HEK293 (cell line): ENCODE results near the gene KCTD11.

Experiments
- CTCF ChIA-PET: fragments of 350-600 bp; formaldehyde crosslinking; extraction: SDS; loops from one replicate; lab custom pipeline; 2021; ENCODE audit warnings: antibody characterized with exemption; lab: Yijun Ruan, JAX
- POLR2A ChIA-PET: fragments of 300-600 bp; formaldehyde crosslinking; extraction: SDS; loops from one replicate; lab custom pipeline; 2020; ENCODE audit warnings: antibody characterized with exemption, inconsistent platforms; lab: Yijun Ruan, JAX
- H3K27ac ChIP-seq: fragments of 200-500 bp; sonication (Bioruptor generic); 2 replicates; pipeline ENCODE4 v1.5.1; 2014; ENCODE audit warnings: low read depth, low read length, control low read depth, inconsistent platforms; ENCODE audit errors: extremely low read depth
- H3K36me3 ChIP-seq, 2 experiments: fragments of 200-500 bp in 1 of 2; sonication (Bioruptor generic) in 1 of 2; 1 replicate in 1 of 2; 2 replicates in 1 of 2; pipeline ENCODE4 v1.5.1; 2014 to 2017; ENCODE audit warnings: inconsistent platforms in 2 of 2, low read length in 2 of 2; ENCODE audit not compliant: control insufficient read depth in 2 of 2, insufficient read depth in 1 of 2
- H3K4me1 ChIP-seq: fragments of 200-500 bp; sonication (Bioruptor generic); 2 replicates; pipeline ENCODE4 v1.5.1; 2014; ENCODE audit warnings: mild to moderate bottlenecking, low read length, inconsistent platforms; ENCODE audit not compliant: control insufficient read depth, insufficient read depth
- H3K4me3 ChIP-seq: 2 replicates; pipeline ENCODE4 v1.5.1; 2011; ENCODE audit warnings: low read depth, mild to moderate bottlenecking, control low read depth, low read length, moderate library complexity
- H3K9me3 ChIP-seq: fragments of 200-500 bp; sonication (Bioruptor generic); 2 replicates; pipeline ENCODE4 v1.5.1; 2014; ENCODE audit warnings: low read depth, low read length, inconsistent platforms; ENCODE audit not compliant: control insufficient read depth, insufficient read depth
- ATF2 ChIP-seq: fragments of 450-650 bp; formaldehyde crosslinking; IDR thresholded peaks from 2 replicates; pipeline ENCODE4 v1.5.1; 2016; ENCODE audit warnings: missing biosample characterization, missing genetic modification characterization, low read depth
- CTCF ChIP-seq: fragments of 450-650 bp; formaldehyde crosslinking; IDR thresholded peaks from 2 replicates; pipeline ENCODE4 v1.5.1; 2016; ENCODE audit warnings: missing biosample characterization, missing genetic modification characterization
- GLI2 ChIP-seq: fragments of 450-650 bp; formaldehyde crosslinking; IDR thresholded peaks from 2 replicates; pipeline ENCODE4; 2017; ENCODE audit warnings: missing biosample characterization, missing genetic modification characterization, low read depth, borderline replicate concordance
- GLIS1 ChIP-seq: fragments of 450-650 bp; formaldehyde crosslinking; IDR thresholded peaks from 2 replicates; pipeline ENCODE4 v1.5.1; 2016; ENCODE audit warnings: missing biosample characterization, missing genetic modification characterization
- IKZF3 ChIP-seq: fragments of 450-650 bp; IDR thresholded peaks from 2 replicates; pipeline ENCODE4 v1.5.0; 2018; ENCODE audit warnings: missing biosample characterization, mild to moderate bottlenecking, missing genetic modification characterization, moderate library complexity
- KLF16 ChIP-seq: fragments of 450-650 bp; formaldehyde crosslinking; IDR thresholded peaks from 2 replicates; pipeline ENCODE4 v1.5.1; 2017; ENCODE audit warnings: missing biosample characterization, missing genetic modification characterization
- KLF7 ChIP-seq: fragments of 450-650 bp; formaldehyde crosslinking; IDR thresholded peaks from 2 replicates; pipeline ENCODE4 v1.5.1; 2016; ENCODE audit warnings: missing biosample characterization, missing genetic modification characterization, borderline replicate concordance
- MEIS1 ChIP-seq: sonication (generic); formaldehyde crosslinking; IDR thresholded peaks from 2 replicates; pipeline ENCODE4 v1.8.1; 2022; ENCODE audit warnings: missing genetic modification reagents, mild to moderate bottlenecking, borderline replicate concordance
- ZBTB11 ChIP-seq: fragments of 450-650 bp; formaldehyde crosslinking; conservative IDR thresholded peaks from 2 replicates; pipeline ENCODE4 v1.5.1; 2016; ENCODE audit warnings: low read depth, missing biosample characterization, missing genetic modification characterization
- ZBTB21 ChIP-seq: fragments of 450-650 bp; formaldehyde crosslinking; IDR thresholded peaks from 2 replicates; pipeline ENCODE4 v1.5.1; 2017; ENCODE audit warnings: missing biosample characterization, missing genetic modification characterization
- ZBTB48 ChIP-seq: fragments of 450-650 bp; formaldehyde crosslinking; IDR thresholded peaks from 2 replicates; pipeline ENCODE4 v1.5.1; 2016; ENCODE audit warnings: missing biosample characterization, missing genetic modification characterization
- ZNF2 ChIP-seq: fragments of 450-650 bp; formaldehyde crosslinking; IDR thresholded peaks from 2 replicates; pipeline ENCODE4 v1.5.1; 2016; ENCODE audit warnings: missing biosample characterization, missing genetic modification characterization
- ZNF23 ChIP-seq: fragments of 450-650 bp; formaldehyde crosslinking; IDR thresholded peaks from 2 replicates; pipeline ENCODE4 v1.5.1; 2016; ENCODE audit warnings: missing biosample characterization, missing genetic modification characterization, borderline replicate concordance
- ZNF266 ChIP-seq: fragments of 450-650 bp; formaldehyde crosslinking; IDR thresholded peaks from 2 replicates; pipeline ENCODE4 v1.5.1; 2016; ENCODE audit warnings: missing biosample characterization, missing genetic modification characterization, low read depth
- ZNF274 ChIP-seq, 2 experiments: fragments of 200-500 bp in 1 of 2; fragments of 450-650 bp in 1 of 2; sonication (Bioruptor generic) in 1 of 2; formaldehyde crosslinking in 1 of 2; IDR thresholded peaks; 2 replicates each; pipeline versions ENCODE4 v1.5.1 to v1.6.1; 2014 to 2016; ENCODE audit warnings: borderline replicate concordance in 1 of 2, inconsistent platforms in 1 of 2, low read length in 1 of 2, missing biosample characterization in 1 of 2, missing genetic modification characterization in 1 of 2
- ZNF37A ChIP-seq: fragments of 450-650 bp; IDR thresholded peaks from 2 replicates; pipeline ENCODE4 v1.5.1; 2018; ENCODE audit warnings: missing biosample characterization, missing genetic modification characterization
- ZNF416 ChIP-seq: fragments of 450-650 bp; formaldehyde crosslinking; IDR thresholded peaks from 2 replicates; pipeline ENCODE4 v1.5.1; 2016; ENCODE audit warnings: missing biosample characterization, missing genetic modification characterization
- ZNF510 ChIP-seq: fragments of 450-650 bp; formaldehyde crosslinking; IDR thresholded peaks from 2 replicates; pipeline ENCODE4 v1.5.1; 2018; ENCODE audit warnings: mild to moderate bottlenecking, missing genetic modification characterization, missing biosample characterization; ENCODE audit not compliant: insufficient replicate concordance
- ZNF514 ChIP-seq: fragments of 450-650 bp; formaldehyde crosslinking; IDR thresholded peaks from 2 replicates; pipeline ENCODE4 v1.5.1; 2016; ENCODE audit warnings: missing biosample characterization, missing genetic modification characterization
- ZNF548 ChIP-seq: fragments of 450-650 bp; formaldehyde crosslinking; IDR thresholded peaks from 2 replicates; pipeline ENCODE4 v1.5.1; 2016; ENCODE audit warnings: missing biosample characterization, missing genetic modification characterization
- ZNF701 ChIP-seq: fragments of 450-650 bp; formaldehyde crosslinking; IDR thresholded peaks from 2 replicates; pipeline ENCODE4 v1.5.1; 2016; ENCODE audit warnings: missing biosample characterization, missing genetic modification characterization

The KCTD11 gene

GRCh38 chr17:7380855-7381683 lies 29.1 kb downstream of the KCTD11 start, which contains the start of gene TNK1 (continued):
- TF ChIP-seq ATF2 (tag by site-specific recombination) (no peak), ZNF514 (no peak), ZNF266 (tag by site-specific recombination) (no peak), GLI2 (tag by site-specific recombination) (no peak), ZNF23 (no peak), ZNF510 (no peak), KLF16 (tag by site-specific recombination) (no peak), CTCF (tag by site-specific recombination) (no peak), ZBTB21 (tag by site-specific recombination) (no peak), ZNF37A (tag by site-specific recombination) (no peak), IKZF3 (no peak), GLIS1 (tag by site-specific recombination) (peak; percentile 86), ZNF2 (tag by site-specific recombination) (no peak), ZBTB48 (tag by site-specific recombination) (peak; percentile 62; the same call in 1 of the 2 replicates), ZNF274 (IDR thresholded peaks at IDR 0.05; ENCODE audit: low read length) (no peak), ZNF274 (tag by site-specific recombination; IDR thresholded peaks at IDR 0.05; ENCODE audit: borderline replicate concordance) (no peak), ZNF548 (no peak)
- TF ChIP-seq, all 188 proteins: peak for 5

- POLR2A ChIA-PET, result interaction anchor here (1.1 kb wide), 2 partner anchors 15 to 21 kb away, joined by 3 to 4 read pairs; partner anchors contain the start of gene TMEM256
- no peaks in the 10 kb centered on the region for H3K9me3 ChIP-seq
- CTCF ChIA-PET, result interaction anchor here (1.2 kb wide), 1 partner anchor 27 kb away, joined by 3 read pairs; no protein-coding TSS in a partner anchor
- H3K4me3 ChIP-seq, result no peak overlapping the region
- TF ChIP-seq ZBTB11 (tag by site-specific recombination), result no peak
- TF ChIP-seq KLF7 (tag by site-specific recombination), result no peak
- no peak for TF ChIP-seq MEIS1
- no peak for TF ChIP-seq ZNF416 (tag by site-specific recombination)
- no peak for TF ChIP-seq ZNF701 (tag by site-specific recombination)
- TF ChIP-seq ZNF514, result no peak
- H3K4me1 ChIP-seq, result no peaks in the 10 kb centered on the region
- H3K27ac ChIP-seq, result no peak overlapping the region
- H3K36me3 ChIP-seq, result no peaks in the 10 kb centered on the region; a peak in 1 of 3 replicates
Measured at GRCh38 chr17:7382901-7383300, 30.9 kb downstream of the KCTD11 start.
